ENCODE results near the gene AP2A1. TPM values are rescaled to one million over a fixed set of nuclear protein-coding genes. Genes with fewer than 3 reads are reported as not detected.

Gene AP2A1
- total and polyA plus RNA-seq, 2 donors (not counting 1 experiment from before 2014, with no cell fraction given): 48.4 to 56.9 TPM

DNA sequence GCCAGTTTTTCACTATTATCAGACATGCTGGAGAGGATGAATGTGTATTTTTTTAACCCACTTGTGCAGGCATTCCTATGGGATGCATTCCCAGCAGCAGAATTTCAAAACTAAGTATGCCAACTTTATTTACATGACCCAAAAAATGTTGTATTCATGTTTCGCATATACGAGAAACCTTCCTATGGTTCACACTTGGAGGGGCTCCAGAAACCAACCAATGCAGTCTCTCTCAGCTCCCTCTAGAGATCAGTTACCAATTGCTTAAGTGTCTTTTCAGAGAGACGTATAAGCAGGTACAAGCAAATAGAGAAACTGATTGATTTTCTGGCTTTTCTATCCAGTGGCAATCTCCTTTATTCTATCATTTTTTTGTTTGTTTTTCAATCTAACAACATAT is 78.6 kb downstream of the AP2A1 start:
- H3K27me3 ChIP-seq (replicated peaks in 1 of 4; ENCODE audit: control extremely low read depth in 1 of 4, control insufficient read depth in 3 of 4, insufficient read depth in 4 of 4, low read length in 3 of 4): no peaks in the 10 kb centered on the region
- no peak overlapping the region for H2AFZ ChIP-seq (ENCODE audit: insufficient read depth, low read depth, low read length, poor library complexity, severe bottlenecking)
- peak overlapping the region; percentile 84 for H3K27ac Mint-ChIP-seq
- intact Hi-C loops (cut with micrococcal nuclease): no loop called here
- TF ChIP-seq EZH2 (IDR thresholded peaks at IDR 0.05; ENCODE audit: borderline replicate concordance, insufficient read depth, low read depth, low read length, poor library complexity, severe bottlenecking): no peak
- TF ChIP-seq, protein P1, sequence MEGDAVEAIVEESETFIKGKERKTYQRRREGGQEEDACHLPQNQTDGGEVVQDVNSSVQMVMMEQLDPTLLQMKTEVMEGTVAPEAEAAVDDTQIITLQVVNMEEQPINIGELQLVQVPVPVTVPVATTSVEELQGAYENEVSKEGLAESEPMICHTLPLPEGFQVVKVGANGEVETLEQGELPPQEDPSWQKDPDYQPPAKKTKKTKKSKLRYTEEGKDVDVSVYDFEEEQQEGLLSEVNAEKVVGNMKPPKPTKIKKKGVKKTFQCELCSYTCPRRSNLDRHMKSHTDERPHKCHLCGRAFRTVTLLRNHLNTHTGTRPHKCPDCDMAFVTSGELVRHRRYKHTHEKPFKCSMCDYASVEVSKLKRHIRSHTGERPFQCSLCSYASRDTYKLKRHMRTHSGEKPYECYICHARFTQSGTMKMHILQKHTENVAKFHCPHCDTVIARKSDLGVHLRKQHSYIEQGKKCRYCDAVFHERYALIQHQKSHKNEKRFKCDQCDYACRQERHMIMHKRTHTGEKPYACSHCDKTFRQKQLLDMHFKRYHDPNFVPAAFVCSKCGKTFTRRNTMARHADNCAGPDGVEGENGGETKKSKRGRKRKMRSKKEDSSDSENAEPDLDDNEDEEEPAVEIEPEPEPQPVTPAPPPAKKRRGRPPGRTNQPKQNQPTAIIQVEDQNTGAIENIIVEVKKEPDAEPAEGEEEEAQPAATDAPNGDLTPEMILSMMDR (IDR thresholded peaks at IDR 0.05): no peak
- POLR2A ChIA-PET: interaction anchor here (1.0 to 2.3 kb wide), 4 partner anchors 8 to 32 kb away, joined by 3 to 13 read pairs (median 5); partner anchors contain the start of genes AKT1S1, FUZ and TBC1D17
- no peaks in the 10 kb centered on the region for H3K9me3 Mint-ChIP-seq (ENCODE audit: insufficient read depth)
- WGBS (ENCODE audit: insufficient coverage): 80% methylated on average over 2 of the region's 3 CpGs
- H3K4me1 ChIP-seq (ENCODE audit: control insufficient read depth in 2 of 2, insufficient read depth in 2 of 2, low read length in 2 of 2): peaks cover 46 to 65% of the 10 kb centered on the region in 2 donors
- DNase-seq (no peak), ATAC-seq (ENCODE audit: low read depth) (no peak)
- H3K4me3 Mint-ChIP-seq: peak overlapping the region; percentile 42
- H3K79me2 ChIP-seq (ENCODE audit: control insufficient read depth, insufficient read depth, low read length): peaks cover 10% of the 10 kb centered on the region
- H3K36me3 ChIP-seq (replicated peaks in 1 of 2; ENCODE audit: control extremely low read depth in 1 of 2, control insufficient read depth in 1 of 2, extremely low read depth in 1 of 2, insufficient read depth in 2 of 2, low read length in 1 of 2): no peaks in the 10 kb centered on the region
- H3K9ac ChIP-seq (ENCODE audit: low read length): no peak overlapping the region
- CTCF ChIA-PET: no interaction called here
- H3K27me3 Mint-ChIP-seq: no peaks in the 10 kb centered on the region
- H3K4me2 ChIP-seq (replicated peaks; ENCODE audit: low read depth, low read length, poor library complexity, severe bottlenecking): peak overlapping the region; percentile 59
- H3K4me1 Mint-ChIP-seq: peaks cover 65% of the 10 kb centered on the region
- peak overlapping the region in 1 of 2 donors; percentile 40 for H3K27ac ChIP-seq (ENCODE audit: low read length in 2 of 2)
- H3K4me3 ChIP-seq (ENCODE audit: control extremely low read depth in 1 of 5, extremely low read depth in 1 of 5, insufficient read depth in 1 of 5, low read depth in 2 of 5, low read length in 4 of 5): no peak overlapping the region
- H4K20me1 ChIP-seq (ENCODE audit: control insufficient read depth, insufficient read depth, low read length, poor library complexity, severe bottlenecking): no peaks in the 10 kb centered on the region
- peaks cover 0 to 6% (median 0%) of the 10 kb centered on the region in 3 donors for H3K9me3 ChIP-seq (ENCODE audit: control extremely low read depth in 1 of 3, control insufficient read depth in 2 of 3, insufficient read depth in 1 of 3, low read length in 2 of 3)

DNA sequence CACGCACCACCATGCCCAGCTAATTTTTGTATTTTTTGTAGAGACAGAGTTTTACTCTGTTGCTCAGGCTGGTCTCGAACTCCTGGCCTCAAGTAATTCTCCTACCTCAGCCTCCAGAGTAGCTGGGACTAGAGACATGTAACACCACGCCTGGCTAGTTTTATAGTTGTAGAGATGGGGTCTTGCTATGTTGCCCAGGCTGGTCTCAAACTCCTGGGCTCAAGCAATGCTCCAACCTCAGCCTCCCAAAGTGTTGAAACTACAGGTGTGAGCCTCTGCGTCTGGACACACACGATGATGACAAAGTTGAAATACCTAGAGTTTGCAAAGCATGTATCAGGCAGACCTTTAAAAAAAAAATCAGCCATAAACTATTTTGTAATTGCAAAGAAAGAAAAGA is 79.6 kb downstream of the AP2A1 start:
- H3K4me3 Mint-ChIP-seq: no peak overlapping the region
- no CpG with 5 or more reads among the region's 5 CpGs for WGBS (ENCODE audit: insufficient coverage)
- ATAC-seq (ENCODE audit: low read depth) (no peak), DNase-seq (no peak)
- H3K27me3 ChIP-seq (replicated peaks in 1 of 4; ENCODE audit: control extremely low read depth in 1 of 4, control insufficient read depth in 3 of 4, insufficient read depth in 4 of 4, low read length in 3 of 4): no peaks in the 10 kb centered on the region
- H3K27me3 Mint-ChIP-seq: no peaks in the 10 kb centered on the region
- peaks cover 63% of the 10 kb centered on the region for H3K4me1 Mint-ChIP-seq
- intact Hi-C loops (cut with micrococcal nuclease): no loop called here
- H3K4me2 ChIP-seq (replicated peaks; ENCODE audit: low read depth, low read length, poor library complexity, severe bottlenecking): no peak overlapping the region
- no peak overlapping the region for H2AFZ ChIP-seq (ENCODE audit: insufficient read depth, low read depth, low read length, poor library complexity, severe bottlenecking)
- peaks cover 10% of the 10 kb centered on the region for H3K79me2 ChIP-seq (ENCODE audit: control insufficient read depth, insufficient read depth, low read length)
- H3K27ac Mint-ChIP-seq: peak overlapping the region; percentile 32
- TF ChIP-seq, protein P1 (IDR thresholded peaks at IDR 0.05): no peak
- no peak for TF ChIP-seq EZH2 (IDR thresholded peaks at IDR 0.05; ENCODE audit: borderline replicate concordance, insufficient read depth, low read depth, low read length, poor library complexity, severe bottlenecking)
- peaks cover 0 to 6% (median 0%) of the 10 kb centered on the region in 3 donors for H3K9me3 ChIP-seq (ENCODE audit: control extremely low read depth in 1 of 3, control insufficient read depth in 2 of 3, insufficient read depth in 1 of 3, low read length in 2 of 3)
- peaks cover 46 to 65% of the 10 kb centered on the region in 2 donors for H3K4me1 ChIP-seq (ENCODE audit: control insufficient read depth in 2 of 2, insufficient read depth in 2 of 2, low read length in 2 of 2)
- H3K4me3 ChIP-seq (ENCODE audit: control extremely low read depth in 1 of 5, extremely low read depth in 1 of 5, insufficient read depth in 1 of 5, low read depth in 2 of 5, low read length in 4 of 5): no peak overlapping the region
- no peaks in the 10 kb centered on the region for H3K9me3 Mint-ChIP-seq (ENCODE audit: insufficient read depth)
- H4K20me1 ChIP-seq (ENCODE audit: control insufficient read depth, insufficient read depth, low read length, poor library complexity, severe bottlenecking): no peaks in the 10 kb centered on the region
- no peak overlapping the region for H3K9ac ChIP-seq (ENCODE audit: low read length)
- POLR2A ChIA-PET: no interaction called here
- CTCF ChIA-PET: interaction anchor here (0.6 kb wide), 1 partner anchor 23 kb away, joined by 3 read pairs; no protein-coding TSS in a partner anchor
- no peaks in the 10 kb centered on the region for H3K36me3 ChIP-seq (replicated peaks in 1 of 2; ENCODE audit: control extremely low read depth in 1 of 2, control insufficient read depth in 1 of 2, extremely low read depth in 1 of 2, insufficient read depth in 2 of 2, low read length in 1 of 2)
- no peak overlapping the region for H3K27ac ChIP-seq (ENCODE audit: low read length in 2 of 2)
